HG03159 (cell line): Measurements from ENCODE around the gene DOC2B.

Source experiments
- ATAC-seq: cut with Tn5 transposase; IDR thresholded peaks from one replicate; pipeline ENCODE4 v1.9.1; 2021; ENCODE audit warnings: mild to moderate bottlenecking, moderate library complexity; ENCODE audit not compliant: unreplicated experiment

The DOC2B gene

GRCh38 chr17:164303-165235 lies 16.9 kb downstream of the DOC2B start:
- no peak for ATAC-seq

GRCh38 chr17:163514-164098 lies 17.8 kb downstream of the DOC2B start:
- ATAC-seq, result no peak

DNA sequence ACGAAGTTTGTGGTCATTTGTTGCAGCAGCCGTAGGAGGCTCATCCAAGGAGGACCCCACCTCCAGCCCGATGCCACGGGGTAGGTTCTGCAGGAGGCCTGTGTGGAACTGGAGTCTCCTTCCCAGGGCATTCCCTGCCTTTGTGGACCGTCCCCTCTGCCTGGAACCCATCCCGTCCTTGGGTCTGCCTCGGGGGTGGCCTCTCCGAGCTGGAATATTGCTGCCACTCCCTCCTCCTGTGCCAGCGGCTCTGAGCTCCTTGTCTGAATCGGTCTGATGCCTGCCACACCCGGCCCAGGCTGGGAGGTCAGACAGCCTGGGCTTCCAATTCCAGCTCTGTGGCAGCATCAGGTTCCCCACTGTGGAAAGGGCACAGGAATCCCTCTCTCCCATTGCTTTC lies 18.8 kb downstream of the DOC2B start:
- no peak for ATAC-seq

DNA sequence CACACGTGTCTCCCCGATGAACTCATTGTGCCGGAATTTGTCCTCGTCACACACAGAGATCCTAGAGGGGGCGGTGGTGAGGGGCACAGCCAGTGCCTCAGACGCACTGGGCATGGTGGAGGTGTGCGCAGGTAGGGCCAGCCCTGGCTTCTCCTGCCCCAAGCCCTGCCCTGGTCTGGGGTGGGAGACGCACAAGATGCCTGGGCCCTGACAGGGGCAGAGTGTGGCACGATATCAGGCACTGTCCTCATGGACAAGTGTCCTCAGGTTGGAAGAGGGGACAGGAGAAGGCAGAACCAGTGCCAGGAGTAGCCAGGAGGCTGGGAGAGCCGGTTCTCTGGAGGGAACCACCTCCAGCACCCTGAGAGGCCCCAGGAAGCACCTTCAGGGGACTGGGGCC lies 20.0 kb downstream of the DOC2B start:
- ATAC-seq, result no peak

GRCh38 chr17:160336-160735 lies 21.1 kb downstream of the DOC2B start:
- ATAC-seq, result no peak

- no peak for ATAC-seq
Measured at GRCh38 chr17:159609-160008, 21.8 kb downstream of the DOC2B start.

DNA sequence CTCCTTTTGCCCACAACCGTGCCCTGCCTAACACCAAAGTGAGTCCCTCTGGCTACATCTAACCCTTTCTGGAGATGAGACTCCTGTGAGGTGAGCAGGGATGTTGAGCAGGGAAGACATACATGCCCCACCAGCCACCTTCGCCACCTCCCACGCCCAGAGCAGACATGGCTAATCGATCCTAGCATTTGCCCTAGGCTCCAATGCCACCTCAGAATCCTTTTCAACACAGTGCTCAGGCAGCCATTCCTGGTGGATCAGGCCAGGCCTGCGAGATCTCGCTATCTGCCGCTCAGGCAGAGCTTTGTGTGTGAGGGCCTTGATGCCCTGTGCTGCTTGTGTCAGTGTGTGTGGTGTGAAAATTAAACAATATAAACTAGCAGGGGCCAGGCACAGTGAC lies 23.1 kb downstream of the DOC2B start:
- no peak for ATAC-seq

DNA sequence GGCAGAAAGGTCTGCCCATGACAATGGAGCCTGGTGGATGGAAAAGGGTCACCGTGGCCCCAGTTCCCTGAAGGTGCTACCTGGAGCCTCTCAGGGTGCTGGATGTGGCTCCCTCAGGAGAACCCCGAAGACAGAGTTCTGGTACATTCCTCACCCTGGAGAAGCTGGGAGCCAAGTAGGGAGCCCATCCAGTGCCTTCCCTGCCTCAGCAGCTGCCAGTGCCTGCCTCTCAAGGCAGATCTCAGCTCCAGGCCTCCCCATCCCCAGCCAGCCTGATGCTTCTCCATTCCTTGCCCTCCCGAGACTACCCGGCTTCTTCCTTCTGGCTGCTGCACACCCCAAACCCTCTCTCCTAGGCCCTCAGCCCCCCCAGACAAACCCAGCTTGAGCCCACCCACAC lies 23.5 kb downstream of the DOC2B start:
- no peak for ATAC-seq

- no peak for ATAC-seq
Measured at GRCh38 chr17:156946-157345, 24.5 kb downstream of the DOC2B start.

GRCh38 chr17:156094-156621 lies 25.3 kb downstream of the DOC2B start:
- ATAC-seq, result no peak

DNA sequence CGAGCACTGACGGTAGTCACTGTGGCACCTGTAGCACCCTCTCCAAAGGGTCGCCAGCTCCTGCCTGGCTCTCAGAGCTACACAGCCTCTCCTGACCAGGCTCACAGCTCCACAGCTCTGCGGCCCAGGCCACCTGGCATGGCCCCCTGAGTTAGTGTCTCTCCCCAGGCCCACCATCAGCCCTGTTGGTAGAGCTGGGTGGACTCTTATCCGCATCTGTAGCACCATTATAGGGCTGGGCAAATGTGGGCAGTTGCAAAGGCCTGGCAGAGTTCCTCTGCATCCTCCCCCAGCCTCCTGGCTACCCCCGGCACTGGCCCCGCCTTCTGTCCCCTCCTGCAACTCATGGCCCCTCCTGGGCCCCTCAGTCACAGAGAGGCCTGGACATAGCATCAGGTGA lies 25.9 kb downstream of the DOC2B start:
- ATAC-seq, result no peak

DNA sequence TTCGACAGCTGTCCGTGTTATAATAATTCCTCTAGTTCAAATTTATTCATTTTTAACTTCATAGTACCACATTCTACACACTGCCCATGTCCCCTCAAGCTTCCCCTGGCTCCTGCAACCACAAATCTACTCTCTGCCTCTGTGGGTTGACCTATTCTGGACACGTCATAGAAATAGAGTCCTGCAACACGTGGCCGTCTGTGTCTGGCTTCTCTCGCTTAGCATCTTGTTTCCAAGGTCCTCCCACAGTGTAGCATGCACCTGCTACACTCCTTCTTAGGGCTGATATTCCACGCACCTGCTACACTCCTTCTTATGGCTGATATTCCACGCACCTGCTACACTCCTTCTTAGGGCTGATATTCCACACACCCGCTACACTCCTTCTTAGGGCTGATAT lies 27.6 kb downstream of the DOC2B start:
- no peak for ATAC-seq

- ATAC-seq, result no peak
Measured at GRCh38 chr17:152860-153420, 28.5 kb downstream of the DOC2B start.

DNA sequence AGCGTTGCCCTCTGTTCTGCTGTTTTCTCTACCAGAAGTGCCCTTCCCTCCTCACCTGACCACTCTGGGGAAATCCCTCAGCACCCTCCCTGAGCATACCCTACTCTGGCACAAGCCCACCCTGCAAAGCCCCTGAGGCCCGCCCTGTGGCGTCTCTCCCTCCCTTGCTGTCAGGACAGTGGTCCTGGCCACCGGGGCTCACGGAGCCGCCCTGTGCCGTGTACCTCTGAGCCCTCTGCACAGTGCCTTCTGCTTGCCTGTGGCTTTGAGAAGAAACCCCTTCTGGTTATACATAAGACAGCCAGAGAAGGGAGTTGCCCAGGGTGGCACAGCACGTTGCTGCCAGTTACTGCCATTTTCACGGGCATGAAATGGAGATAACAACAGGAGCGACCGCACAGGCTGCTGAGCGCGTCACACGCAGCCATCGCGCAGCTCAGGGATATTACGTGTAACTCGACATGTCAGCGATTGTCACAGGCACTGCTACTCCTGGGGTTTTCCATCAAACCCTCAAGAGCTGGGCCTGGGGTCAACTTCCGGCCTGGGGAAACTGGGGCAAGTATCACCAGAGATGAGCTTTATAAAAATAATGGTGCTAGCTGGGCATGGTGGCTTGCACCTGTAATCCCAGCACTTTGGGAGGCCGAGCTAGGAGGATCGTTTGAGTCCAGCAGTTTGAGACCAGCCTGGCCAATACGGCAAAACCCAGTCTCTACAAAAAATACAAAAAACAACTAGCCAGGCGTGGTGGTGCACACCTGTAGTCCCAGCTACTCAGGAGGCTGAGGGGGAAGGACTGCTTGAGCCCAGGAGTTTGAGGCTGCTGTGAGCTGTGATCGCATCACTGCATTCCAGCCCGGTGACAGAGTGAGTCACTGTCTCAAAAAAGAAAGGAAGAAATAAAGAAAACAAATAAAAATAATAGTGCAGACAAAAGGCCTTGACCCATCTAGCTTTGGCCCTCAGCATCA lies 29.3 kb downstream of the DOC2B start:
- ATAC-seq, result no peak

DNA sequence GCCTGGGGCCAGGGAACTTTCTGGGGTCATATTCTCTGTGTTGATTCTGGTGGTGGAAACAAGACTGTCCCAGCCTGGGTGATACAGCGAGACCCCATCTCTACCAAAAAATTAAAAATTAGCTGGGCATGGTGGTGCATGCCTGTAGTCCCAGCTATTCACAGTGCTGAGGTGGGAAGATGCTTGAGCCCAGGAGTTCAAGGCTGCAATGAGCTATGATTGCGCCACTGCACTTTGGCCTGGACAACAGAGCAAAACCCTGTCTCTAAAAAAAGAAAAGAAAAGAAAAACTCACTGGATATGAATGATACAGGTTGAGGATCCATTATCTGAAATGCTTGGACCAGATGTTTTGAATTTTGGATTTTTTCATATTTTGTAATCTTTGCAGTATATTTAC lies 30.4 kb downstream of the DOC2B start:
- no peak for ATAC-seq

DNA sequence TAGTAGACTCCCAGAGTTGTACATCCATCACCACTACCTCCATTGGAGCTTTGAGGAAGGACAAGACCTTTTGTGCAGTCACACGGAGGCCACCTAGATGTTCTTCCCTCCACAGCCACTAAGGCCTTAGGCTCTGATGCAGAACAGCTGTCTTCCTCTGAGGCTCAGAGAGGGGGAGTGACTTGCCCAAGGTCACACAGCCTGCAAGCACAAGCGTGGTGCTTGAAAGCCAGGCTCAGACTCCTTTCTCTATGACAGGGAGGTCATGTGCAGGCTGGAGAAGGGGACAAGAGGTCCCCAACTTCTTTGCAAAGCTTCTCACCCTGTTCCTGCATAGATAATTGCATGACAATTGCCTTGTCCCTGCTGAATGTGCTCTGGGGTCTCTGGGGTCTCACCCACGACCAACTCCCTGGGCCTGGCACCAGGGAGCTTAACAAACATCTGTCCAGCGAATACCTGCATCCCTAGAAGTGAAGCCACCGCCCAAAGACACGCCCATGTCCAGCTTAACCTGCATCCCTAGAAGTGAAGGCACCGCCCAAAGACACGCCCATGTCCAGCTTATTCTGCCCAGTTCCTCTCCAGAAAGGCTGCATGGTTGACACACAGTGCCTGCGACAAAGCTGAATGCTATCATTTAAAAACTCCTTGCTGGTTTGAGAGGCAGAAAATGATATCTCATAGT lies 31.4 kb downstream of the DOC2B start:
- ATAC-seq, result no peak

DNA sequence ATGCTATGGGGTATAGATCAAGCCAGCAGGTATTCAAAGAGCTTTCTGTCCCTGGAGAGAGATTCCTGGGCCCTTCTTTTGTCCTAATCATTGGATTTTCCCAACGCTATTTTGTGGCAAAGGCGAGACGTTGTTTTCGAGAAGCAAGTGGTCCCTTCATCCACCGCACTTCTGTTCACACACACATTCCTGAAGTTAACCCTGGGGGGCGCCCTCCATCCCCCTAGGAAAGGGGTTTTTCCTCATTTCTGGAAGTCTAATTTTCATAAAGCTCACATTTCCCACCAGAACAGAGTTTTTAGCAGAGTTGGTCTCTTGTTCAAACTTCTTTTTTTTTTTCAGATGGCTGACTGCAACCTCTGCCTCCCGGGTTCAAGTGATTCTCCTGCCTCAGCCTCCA lies 32.2 kb downstream of the DOC2B start:
- no peak for ATAC-seq

- ATAC-seq, result no peak
Measured at GRCh38 chr17:148757-149156, 32.7 kb downstream of the DOC2B start.

GRCh38 chr17:147796-148740 lies 33.4 kb downstream of the DOC2B start:
- no peak for ATAC-seq
